GM20000 (cell line): ENCODE measurements around the gene SNX17.

Experiments
- DNase-seq: peaks from one replicate; pipeline ENCODE4 v3.0.0; 2012; ENCODE audit warnings: low spot score
- TF ChIP-seq, protein P1 (sequence below): IDR thresholded peaks from 2 replicates; pipeline ENCODE4 v1.5.1; 2012; ENCODE audit warnings: mild to moderate bottlenecking, control low read depth; ENCODE audit errors: extremely low read depth, missing control alignments

Gene SNX17

DNA sequence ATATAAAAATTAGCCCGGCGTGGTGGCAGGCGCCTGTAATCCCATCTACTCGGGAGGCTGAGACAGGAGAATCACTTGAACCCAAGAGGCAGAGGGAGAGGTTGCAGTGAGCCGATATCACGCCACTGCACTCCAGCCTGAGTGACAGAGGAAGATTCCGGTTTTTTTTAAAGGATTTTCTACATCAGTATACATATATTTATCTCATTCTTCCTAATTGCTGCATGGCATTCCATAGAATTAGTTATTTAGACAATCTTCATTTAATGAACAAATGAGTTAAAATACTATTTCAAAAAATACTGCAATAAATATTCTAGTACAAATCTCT lies 15.9 kb upstream of the SNX17 start:
- DNase-seq = no peak
- TF ChIP-seq, protein P1, sequence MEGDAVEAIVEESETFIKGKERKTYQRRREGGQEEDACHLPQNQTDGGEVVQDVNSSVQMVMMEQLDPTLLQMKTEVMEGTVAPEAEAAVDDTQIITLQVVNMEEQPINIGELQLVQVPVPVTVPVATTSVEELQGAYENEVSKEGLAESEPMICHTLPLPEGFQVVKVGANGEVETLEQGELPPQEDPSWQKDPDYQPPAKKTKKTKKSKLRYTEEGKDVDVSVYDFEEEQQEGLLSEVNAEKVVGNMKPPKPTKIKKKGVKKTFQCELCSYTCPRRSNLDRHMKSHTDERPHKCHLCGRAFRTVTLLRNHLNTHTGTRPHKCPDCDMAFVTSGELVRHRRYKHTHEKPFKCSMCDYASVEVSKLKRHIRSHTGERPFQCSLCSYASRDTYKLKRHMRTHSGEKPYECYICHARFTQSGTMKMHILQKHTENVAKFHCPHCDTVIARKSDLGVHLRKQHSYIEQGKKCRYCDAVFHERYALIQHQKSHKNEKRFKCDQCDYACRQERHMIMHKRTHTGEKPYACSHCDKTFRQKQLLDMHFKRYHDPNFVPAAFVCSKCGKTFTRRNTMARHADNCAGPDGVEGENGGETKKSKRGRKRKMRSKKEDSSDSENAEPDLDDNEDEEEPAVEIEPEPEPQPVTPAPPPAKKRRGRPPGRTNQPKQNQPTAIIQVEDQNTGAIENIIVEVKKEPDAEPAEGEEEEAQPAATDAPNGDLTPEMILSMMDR = no peak

DNA sequence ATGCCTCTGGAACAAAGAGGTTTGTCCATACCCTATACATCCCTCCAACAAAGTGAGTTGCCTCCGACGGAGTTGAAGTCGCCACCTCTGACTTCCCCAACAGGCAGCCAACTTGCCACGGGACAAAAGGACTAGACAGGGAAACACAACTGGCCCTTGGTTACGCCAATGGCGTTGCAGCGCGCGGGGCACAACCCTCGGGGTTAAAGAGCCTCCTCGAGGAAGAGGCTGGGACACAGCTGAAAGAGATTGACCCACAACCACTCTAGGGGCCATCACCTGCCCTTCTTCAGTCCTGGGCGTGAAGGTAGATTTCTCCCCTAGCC lies 14.4 kb upstream of the SNX17 start:
- TF ChIP-seq, protein P1 = no peak
- no peak for DNase-seq

DNA sequence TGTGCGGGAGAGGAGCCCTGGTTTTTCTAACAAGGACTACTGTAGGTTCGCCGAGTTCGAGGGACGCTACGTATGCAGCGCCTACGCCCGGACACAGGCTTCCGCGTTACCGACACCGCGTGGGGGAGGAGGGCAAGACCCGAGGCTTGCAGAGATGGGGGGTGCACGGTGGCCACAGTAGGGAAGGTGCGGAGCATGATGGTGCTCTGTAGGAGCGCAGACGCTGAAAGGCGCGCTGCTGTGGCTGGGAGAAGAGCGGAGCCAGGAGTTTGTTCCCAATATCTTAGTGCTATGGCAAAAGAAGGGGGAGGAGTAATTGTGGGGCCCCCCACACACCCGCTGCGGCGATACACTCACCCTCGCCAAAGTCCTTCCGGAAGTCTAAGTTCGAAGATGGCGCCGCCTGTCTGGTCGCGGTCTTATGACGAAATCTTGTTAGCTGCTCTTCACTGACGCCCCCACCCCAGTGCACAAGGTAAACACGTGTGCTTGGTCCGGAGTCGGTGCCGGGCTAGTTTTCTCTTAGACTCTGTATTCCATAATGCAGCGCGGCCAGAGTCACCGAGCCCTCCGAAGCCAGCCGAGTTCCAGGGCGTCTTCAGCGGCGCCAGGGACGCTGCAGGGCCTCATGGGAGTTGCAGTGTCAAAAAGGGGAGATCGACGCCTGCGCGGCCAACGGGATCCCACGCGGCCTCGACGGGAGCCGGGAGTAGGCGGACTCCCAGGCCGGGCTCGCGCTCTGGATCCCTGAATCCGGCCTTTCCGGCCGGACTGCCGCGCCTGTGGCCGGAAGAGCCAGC lies 13.8 kb upstream of the SNX17 start, which contains the start of gene GTF3C2:
TSS of gene GTF3C2 (minus strand) at position 383 of the 800 bp plus-strand sequence. CDS start 13,210 bp downstream, outside the sequence.
- TF ChIP-seq, protein P1 = no peak
- peak; percentile 90 for DNase-seq

DNA sequence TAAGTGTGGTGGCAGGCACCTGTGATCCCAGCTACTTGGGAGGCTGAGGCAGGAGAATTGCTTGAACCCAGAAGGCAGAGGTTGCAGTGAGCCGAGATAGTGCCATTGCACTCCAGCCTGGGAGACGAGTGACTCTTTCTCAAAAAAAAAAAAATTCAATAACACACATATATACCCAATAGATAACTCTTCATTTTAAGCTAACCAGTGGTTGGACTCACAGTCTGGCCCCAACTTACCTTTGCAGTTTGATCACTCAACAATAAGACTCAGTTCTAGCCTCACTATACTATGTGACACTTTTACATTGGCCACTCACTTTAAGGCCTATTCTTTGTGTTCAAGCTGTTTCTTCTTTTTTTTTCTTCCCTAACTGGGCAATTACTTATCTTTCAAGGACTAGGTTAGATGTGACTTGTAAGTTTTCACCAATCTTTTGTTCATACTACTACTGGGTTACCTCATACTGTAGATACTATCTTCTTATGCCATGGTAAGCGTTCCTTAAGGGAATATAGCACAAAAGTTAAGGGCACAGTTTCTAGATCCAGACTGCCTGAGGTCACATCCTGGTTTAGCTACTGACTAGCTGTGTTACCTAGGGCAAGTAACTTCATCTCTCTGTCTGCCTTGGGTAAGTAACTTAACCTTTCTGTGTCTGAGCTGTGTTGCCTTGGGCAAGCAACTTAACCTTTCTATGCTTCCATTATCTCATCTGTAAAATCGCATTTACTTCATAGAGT lies 7.6 kb upstream of the SNX17 start:
- no peak for DNase-seq
- TF ChIP-seq, protein P1 = no peak

DNA sequence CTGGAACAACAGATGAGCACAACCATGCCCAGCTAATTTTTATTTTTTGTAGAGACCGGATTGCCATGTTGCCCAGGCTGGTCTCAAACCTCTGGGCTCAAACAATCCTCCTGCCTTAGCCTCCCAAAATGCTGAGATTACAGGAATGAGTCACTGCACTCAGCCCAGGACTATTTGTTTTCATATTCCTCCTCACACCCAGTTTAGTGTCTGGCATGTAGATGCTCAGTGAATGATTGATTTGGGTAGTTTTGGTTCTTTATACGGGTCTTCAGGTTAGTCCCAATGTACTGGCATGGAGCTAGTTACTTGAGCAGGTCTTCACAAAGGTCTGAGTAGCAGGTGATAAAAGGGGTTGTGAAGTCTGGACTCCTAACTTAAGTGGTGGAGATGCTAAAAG lies 6.5 kb upstream of the SNX17 start:
- DNase-seq = no peak
- TF ChIP-seq, protein P1 = no peak

DNA sequence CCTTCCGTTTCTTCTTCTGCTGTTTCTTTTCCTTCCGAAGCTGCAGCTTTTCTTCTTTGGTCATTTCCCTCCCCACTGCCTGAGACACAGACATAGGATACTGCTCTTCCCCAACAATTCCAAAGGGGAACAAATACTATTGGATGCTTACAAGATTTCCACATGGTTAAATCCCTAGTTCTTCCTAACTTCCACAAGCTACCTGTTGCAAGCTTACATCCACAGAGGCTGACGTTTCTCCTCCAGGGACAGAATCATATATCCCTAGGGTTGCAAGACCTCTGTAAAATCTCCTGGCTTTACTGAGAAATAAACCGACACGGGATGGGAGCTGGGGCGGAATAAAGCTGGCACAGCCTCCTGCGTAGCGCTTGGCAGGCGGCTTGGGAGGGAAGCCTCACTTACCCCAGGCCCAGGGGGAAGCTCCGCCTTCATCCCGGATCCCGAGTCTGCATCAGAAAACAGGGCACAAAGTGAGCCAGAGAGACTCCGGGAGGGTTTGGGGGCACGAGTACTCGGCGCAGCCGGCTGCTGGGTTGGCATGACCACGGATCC lies 868 bp upstream of the SNX17 start:
- TF ChIP-seq, protein P1 = no peak

More for the DNA sequence above, 868 bp upstream of the SNX17 start:
- DNase-seq = no peak
